Inflammatory macrophage treated with lipopolysaccharide for 1 hour (primary cell): ENCODE results near the gene A1BG.

ENCODE experiments used
- DNase-seq, 2 donors: peaks; one replicate each; pipeline ENCODE4 v3.0.0-alpha.2; 2020 to 2022

A1BG gene

DNA sequence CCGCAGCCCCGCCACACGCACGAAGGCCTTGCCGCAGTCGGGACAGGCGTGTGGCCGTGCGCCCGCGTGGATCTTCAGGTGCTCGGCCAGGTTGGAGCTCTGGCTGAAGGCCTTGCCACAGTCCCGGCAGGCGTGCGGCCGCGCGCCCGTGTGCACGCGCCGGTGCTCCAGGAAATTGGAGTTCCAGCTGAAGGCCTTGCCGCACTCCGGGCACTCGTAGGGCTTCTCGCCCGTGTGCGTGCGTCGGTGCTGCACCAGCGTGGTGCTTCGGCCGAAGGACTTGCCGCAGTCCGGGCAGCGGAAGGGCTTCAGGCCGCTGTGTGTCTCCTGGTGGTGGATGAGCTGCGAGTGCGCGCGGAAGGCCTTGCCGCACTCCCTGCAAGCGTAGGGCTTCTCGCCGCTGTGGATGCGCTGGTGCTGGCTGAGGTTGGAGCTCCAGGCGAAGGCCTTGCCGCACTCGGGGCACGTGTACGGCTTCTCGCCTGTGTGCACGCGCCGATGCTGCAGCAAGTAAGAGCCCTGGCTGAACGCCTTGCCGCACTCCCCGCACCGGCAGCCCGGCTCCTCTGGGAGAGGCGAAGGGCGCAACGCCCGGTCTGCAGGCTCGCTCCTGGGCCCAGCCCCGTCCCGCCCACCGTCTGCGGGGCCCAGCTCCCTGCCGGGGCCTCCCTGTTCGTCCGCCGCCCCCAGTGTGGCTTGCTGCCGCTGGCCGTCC lies 3.6 kb upstream of the A1BG start:
- no peak for DNase-seq

DNA sequence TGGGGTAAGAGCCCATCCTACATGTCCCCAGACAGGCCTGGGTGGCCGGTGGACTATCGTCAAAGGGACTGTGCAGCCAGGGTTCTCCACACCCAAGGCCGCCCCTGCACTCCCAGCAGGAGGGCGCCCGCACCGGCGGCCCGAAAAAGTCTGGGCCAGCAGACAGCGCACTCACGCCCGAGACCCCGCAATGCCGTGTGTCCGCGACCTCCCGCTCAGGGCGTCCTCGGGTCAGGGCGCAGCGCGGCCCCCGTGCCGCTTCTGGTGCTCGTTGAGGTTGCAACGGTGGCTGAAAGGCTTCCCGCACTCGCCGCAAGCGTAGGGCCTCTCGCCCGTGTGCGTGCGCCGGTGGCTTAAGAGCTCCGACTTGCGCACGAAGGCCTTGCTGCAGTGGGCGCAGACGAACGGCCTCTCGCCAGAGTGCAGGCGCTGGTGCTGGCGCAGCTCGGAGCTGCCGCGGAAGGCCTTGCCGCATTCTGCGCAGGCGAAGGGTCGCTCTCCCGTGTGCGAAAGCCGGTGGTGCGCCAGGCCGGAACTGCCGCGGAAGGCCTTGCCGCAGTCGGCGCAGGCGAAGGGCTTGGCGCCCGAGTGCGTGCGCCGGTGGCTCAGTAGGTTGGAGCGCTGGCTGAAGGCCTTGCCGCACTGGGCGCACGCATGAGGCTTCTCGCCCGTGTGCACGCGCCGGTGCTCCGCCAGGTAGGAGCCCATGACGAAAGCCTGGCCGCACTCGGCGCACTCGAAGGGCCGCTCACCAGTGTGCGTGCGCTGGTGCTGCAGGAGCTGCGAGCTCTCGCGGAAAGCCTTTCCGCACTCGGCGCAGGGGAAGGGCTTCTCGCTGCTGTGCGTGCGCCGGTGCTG lies 2.8 kb upstream of the A1BG start:
- no peak for DNase-seq

DNA sequence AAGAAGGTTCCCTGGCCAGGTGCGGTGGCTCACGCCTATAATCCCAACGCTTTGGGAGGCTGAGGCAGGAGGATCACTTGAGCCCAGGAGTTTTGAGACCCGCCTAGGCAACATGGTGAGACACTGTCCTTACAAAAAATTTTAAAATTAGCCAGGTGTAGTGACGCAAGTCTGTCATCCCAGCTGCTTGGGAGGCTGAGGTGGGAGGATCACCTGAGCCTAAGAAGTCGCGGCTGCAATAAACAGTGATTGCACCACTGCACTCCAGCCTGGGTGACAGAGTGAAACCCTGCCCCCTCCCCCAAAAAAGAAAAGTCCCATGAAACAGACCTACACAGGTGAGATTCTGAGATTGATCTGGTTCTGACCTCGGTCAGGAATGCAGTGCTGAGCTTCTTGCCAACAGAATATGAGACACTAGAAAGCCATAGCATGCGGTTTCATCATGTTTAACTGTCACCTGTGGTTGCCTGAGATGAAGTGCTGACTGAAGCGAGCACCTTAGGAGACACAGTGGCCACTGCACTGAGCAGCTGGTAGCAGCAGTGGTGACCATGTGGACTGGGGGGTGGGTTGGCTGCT lies 2.0 kb upstream of the A1BG start:
- no peak for DNase-seq

DNA sequence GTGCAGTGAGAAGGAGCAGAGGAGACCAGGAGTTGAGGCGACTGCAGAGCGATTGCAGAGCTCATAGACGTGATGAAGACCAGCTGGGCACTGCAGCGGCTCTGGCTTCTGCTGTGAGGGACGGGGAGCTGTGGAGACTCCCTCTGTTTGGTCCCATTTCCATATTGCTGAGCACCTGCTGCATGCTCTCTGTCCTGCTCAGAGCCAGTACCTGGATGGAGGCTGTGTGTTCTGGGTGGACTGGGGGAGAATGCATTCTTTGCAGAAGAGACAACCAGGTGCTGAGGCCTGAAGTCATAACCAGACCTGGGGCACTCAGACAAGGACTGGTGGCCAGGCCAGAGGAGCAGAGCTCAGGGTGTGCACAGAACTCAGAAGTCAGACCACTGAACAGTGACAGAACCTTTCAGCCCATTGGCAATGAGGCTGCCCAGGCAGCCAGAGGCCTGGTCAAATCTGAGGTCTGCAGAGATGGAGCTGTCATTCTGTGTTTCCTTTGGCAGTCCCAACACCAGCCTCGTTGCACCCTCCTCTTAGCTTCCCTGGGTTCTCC lies 1.3 kb upstream of the A1BG start:
- DNase-seq: no peak

GRCh38 chr19:58353717-58354477 lies 605 bp upstream of the A1BG start:
- DNase-seq: no peak

DNA sequence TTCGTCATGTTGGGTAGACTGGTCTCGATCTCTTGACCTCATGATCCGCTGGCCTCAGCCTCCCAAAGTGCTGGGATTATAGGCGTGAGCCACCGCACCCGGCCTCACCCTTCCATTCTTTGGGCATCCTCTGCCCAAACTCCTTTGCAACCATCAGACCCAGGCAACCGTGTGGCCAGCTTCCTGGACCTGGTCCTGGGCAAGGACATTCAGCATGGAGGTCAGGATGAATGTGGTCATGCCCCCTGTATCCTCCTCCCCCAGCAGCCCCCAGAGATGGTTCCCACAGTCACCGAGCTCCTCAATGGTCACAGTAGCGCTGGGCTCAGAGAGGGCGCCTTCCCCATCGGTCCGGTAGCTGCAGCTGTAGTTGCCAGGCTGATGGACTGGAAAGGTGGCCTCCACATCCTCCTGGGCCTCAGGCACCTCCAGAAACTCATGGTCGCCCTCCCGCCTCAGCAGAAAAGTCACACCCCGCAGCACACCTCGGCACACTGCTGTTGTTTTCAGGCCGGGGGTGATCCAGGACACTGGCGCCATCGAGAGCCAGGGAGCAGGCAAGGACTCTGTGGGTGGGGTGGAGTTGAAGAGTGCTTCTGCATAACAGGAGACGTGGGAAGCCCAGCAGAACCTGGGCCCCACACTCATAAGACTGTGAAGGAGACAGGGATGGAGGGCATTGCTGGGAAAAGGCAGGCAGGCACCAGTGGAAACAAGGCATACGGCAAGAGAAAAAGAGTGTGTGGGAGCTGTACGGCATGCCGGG lies 1.1 kb downstream of the A1BG start:
- DNase-seq: no peak

DNA sequence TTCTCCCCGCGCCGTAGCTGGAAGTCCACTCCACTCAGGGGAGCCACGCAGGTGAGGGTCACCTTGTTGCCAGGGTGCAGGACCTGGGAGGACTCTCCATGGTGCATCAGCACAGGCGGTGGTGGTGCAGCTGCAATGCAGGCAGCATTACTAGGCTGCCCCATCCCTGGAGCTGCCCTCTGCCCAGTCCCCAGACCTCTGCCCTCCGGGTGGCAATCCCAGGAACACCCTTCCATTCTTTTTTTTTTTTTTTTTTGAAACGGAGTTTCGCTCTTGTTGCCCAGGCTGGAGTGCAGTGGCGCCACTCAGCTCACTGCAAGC lies 1.8 kb downstream of the A1BG start:
- DNase-seq: no peak

- DNase-seq: no peak
Measured at GRCh38 chr19:58350871-58351557, 2.3 kb downstream of the A1BG start.

DNA sequence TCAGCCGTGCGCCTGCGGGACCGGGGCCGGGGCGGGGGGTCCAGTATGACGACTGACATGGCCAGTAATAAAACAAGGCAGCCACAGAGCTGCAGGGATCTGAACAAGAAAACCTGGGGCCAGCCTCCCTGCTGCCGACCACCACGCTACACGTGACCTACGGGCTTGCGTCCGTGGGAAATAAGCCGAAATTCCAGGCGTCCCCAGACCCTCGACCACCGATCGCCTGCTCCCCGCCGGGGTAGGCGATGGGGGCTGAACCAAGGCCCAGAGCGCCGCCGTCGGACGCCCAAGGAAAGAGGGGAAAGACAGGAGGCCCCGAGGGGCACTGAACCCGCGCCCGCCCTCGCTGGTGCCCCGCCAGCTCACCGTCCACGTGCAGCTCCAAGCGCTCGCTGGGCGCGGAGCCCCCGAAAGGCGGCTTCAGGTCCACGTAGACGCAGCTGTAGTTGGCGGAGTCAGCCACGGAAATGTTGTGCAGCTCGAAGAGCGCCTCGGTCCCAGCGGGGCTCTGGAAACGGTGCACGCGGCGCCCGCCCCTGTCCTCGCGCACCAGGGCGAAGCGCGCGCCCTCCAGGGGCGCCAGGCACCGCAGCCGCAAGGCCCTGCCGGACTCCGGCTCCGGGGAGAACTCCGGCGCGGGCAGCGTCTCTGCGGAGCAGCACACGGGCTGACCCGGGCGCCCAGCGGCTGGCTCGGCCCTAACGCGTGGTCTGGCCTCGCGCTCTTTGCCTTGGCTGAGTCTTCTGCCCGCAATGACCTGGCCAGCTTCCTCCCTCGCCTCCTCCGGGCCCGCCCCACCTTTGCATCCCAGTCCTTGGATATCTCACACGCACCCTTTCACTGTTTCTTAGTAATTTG lies 3.1 kb downstream of the A1BG start:
- no peak for DNase-seq

- DNase-seq: no peak
Measured at GRCh38 chr19:58349590-58349989, 3.7 kb downstream of the A1BG start.

DNA sequence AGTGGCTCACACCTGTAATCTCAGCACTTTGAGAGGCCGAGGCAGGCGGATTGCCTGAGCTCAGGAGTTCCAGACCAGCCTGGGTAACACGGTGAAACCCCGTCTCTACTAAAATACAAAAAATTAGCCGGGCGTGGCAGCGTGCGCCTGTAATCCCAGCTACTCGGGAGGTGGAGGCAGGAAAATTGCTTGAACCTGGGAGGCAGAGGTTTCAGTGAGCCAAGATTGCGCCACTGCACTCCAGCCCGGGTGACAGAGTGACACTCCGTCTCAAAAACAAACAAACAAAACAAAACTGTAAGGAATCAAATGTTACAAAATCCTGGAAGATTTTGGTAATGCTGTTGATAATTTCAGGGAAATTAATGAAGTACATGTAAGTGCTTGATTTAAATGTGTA lies 5.2 kb downstream of the A1BG start:
- DNase-seq: peak in 1 of 2 donors; percentile 21

- peak; percentile 65 to 76 for DNase-seq
Measured at GRCh38 chr19:58346961-58347929, 6.0 kb downstream of the A1BG start.

DNA sequence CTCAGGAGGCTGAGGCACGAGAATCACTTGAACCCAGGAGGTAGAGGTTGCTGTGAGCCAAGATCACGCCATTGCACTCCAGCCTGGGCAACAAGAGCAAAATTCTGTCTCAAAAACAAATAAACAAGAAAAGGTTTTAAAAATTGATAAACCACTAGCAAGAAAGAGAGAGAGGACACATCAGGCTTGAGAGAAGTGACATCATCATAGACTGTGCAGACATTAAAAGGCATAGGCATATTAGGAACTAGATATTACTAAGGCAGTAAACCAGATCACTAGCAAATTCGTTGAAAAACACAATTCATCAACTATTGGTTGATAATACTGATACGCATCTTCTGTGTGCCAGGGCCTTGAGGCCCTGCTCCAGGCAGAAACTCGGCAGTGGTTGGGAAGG lies 7.7 kb downstream of the A1BG start:
- DNase-seq: no peak

DNA sequence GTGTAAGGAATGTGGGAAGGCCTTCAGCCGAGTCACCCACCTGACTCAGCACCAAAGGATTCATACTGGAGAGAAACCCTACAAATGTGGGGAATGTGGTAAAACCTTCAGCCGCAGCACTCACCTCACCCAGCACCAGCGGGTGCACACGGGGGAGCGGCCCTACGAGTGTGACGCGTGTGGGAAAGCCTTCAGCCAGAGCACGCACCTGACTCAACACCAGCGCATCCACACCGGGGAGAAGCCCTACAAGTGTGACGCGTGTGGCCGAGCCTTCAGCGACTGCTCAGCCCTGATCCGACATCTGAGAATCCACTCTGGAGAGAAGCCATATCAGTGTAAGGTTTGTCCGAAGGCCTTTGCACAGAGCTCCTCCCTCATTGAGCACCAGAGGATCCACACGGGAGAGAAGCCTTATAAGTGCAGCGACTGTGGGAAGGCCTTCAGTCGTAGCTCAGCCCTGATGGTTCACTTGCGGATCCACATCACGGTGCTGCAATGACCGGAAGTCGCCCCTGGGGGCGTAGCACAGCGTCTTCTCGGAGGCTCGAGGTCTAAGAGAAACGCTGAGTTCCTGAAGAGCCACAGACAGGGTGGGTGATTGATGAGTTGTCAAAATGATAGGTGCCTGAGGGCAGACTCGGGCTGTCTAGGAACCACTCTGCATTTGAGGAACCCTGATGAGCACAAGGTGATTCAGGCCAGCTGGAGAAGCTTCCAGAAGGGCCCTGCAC lies 14.3 kb downstream of the A1BG start:
- no peak for DNase-seq

DNA sequence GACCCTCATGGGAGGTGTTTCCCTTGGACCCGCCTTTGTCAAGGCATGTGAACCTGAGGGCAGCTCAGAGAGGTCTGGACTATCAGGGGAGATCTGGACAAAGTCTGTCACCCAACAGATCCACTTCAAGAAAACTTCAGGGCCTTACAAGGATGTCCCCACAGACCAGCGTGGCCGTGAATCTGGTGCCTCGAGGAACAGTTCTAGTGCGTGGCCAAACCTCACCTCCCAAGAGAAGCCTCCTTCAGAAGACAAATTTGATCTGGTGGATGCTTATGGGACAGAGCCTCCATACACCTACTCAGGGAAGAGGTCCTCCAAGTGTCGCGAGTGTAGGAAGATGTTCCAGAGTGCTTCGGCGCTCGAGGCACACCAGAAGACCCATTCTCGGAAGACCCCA lies 15.0 kb downstream of the A1BG start:
- no peak for DNase-seq

DNA sequence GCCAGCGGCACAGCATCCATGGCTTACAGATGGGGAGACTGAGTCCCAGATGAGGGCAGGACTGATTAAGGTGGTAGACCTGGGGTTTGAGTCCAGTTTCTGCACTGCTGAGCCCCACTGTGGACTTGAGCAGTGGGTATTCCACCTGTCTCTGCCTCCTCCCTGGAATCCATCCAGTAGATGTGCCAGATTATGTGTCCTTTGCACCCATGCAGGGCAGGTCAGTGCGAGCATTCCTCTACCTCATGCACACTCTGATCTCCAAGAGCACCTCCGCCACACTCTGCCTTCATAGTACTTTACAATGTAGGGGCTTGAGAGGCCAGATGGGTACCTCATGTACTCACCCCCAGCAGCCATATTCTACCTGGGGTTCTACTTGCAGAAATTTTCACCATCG lies 16.5 kb downstream of the A1BG start:
- no peak for DNase-seq

DNA sequence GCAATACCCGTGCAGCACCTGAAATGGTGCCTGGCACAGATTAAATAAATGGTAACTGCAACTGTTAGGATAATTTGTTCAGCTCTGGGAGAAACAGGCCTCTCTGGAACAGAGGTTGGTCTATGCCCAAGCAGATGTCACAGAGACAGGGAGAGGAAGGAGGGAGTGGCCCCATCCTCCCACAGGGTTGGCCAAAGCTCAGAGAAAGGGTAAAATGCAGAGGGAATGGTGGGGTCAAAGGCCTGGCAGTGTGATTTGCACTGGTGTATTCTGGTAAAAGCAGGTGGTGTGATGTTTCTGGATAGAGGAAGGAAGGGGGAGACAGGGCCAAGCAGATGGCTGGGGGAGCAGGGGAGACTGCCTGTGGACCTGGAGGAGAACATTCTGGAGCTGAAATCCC lies 17.1 kb downstream of the A1BG start:
- no peak for DNase-seq

DNA sequence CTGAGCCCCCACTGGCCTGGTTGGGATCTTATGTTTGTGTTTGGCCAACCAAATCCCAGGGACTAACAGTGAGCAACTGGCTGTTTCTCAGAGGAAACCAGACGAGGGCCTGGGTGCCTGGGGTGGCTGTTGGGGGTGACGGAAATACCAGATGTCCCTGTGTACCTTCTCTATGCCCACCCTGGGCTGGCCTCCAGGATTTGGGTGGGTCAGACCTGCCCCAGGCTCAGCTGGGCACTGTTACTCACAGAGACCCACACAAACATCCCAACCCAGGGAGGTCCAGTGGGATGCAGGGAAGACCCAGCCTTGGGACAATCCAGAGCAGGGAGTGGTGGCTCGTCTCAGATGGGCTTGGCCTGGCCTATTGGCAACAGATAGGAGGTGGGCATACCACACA lies 17.7 kb downstream of the A1BG start:
- DNase-seq: no peak
